ENCODE data around the gene KCNJ1.

GRCh38 chr11:128913806-128914205, 46.7 kb upstream of the KCNJ1 start:
- TF ChIP-seq CTCF (IDR thresholded peaks at IDR 0.05) (no peak), POLR2A (IDR thresholded peaks at IDR 0.05) (no peak)
